Mammary epithelial cell (primary cell): Measurements from ENCODE around the gene NUMBL.

Source experiments
- EZH2 ChIP-seq: IDR thresholded peaks from 2 replicates; pipeline ENCODE4 v1.6.1; 2012; ENCODE audit warnings: low read length, inconsistent platforms, borderline replicate concordance
- TF ChIP-seq, protein P1 (sequence below), 2 donors: IDR thresholded peaks in 1 of 2; conservative IDR thresholded peaks in 1 of 2; 2 replicates each; pipeline ENCODE4 v1.5.1; 2011 to 2012; ENCODE audit warnings: inconsistent platforms in 2 of 2, low read length in 2 of 2, mild to moderate bottlenecking in 2 of 2, control low read depth in 1 of 2, low read depth in 1 of 2; ENCODE audit not compliant: insufficient read depth in 1 of 2; ENCODE audit errors: extremely low read depth in 1 of 2

DNA sequence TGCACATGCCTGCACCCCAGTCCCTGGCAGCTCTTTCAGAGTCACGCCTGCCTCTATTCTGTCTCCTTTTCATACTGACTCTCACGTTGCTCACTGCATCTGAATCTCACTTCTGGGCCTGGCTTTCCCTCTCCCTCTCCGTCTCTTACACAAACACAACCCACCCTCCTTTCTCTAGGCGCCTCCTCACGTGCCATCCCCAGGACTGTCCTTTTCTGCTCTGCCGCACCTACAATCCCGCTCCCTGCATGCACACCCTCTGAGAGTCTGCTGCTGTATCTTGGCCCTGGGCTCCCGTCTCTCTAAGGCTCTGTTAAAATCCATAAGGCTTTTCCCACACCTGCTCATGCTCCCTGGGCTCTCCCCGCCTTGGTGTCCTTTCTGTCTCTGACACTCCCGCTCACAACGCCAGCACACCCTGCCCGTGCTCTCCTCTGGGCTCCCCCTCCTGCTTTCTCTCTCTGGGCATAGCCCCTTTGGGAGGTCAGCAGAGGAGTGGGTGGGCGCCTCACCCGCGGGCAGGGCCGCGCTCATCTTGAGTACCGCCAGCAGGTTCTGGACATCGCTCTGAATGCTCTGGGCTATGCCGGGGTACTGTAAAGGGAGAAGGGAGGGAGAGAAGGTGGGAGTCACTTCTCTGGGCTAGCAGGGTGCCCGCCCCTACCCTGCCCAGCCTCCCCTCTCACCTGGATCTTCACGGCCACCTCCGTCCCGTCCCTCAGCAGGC is 12.7 kb upstream of the NUMBL start:
- TF ChIP-seq, protein P1, sequence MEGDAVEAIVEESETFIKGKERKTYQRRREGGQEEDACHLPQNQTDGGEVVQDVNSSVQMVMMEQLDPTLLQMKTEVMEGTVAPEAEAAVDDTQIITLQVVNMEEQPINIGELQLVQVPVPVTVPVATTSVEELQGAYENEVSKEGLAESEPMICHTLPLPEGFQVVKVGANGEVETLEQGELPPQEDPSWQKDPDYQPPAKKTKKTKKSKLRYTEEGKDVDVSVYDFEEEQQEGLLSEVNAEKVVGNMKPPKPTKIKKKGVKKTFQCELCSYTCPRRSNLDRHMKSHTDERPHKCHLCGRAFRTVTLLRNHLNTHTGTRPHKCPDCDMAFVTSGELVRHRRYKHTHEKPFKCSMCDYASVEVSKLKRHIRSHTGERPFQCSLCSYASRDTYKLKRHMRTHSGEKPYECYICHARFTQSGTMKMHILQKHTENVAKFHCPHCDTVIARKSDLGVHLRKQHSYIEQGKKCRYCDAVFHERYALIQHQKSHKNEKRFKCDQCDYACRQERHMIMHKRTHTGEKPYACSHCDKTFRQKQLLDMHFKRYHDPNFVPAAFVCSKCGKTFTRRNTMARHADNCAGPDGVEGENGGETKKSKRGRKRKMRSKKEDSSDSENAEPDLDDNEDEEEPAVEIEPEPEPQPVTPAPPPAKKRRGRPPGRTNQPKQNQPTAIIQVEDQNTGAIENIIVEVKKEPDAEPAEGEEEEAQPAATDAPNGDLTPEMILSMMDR (conservative IDR thresholded peaks at IDR 0.05 in 1 of 2, IDR thresholded peaks at IDR 0.05 in 1 of 2; ENCODE audit: extremely low read depth in 1 of 2, insufficient read depth in 1 of 2, low read depth in 1 of 2, low read length in 2 of 2) = no peak
- no peak for TF ChIP-seq EZH2
